ENCODE data around the gene TRIM66. TPM values are rescaled to one million over a fixed set of nuclear protein-coding genes. Genes with fewer than 3 reads are reported as not detected.

The TRIM66 gene
- total and polyA plus RNA-seq, 2 of the 8 experiments (the other 6 are each of a cell fraction or from before 2014, with no cell fraction given) = 3.1 to 3.5 TPM

DNA sequence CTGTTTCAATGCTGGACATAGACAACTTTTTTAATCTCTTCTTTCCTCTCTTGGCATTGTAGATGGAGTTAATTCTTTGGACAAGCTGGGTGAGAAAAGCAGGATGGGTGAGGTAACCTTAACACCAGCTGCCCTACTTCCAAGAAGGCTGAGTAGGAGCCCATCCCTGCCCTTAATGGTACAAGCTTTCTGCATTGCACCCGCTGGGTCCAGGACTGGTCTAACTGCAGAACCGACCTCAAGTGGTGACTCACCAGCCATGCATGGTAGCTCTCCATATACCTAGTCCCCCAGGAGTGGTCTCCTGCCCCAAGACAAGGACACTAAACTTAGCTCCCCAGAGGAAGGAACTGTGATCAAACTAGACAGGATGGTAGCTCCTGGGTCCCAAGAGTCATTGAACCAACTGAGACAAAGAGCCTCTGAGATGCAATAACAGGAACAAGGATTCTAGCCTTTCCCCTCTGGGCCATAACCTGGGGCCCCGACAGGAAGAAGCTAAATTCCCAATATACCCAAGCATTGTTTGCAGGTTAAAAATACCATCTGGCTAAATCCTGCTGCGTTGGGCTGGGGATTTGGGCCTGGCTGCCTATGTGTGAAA, 32.3 kb upstream of the TRIM66 start:
- Histone ChIP-seq H2AFZ (ENCODE audit: low read length) (no peak overlapping the region), H3K79me2 (ENCODE audit: control insufficient read depth in 1 of 2, insufficient read depth in 2 of 2, low read length in 2 of 2) (no peaks in the 10 kb centered on the region), H3K18ac (ENCODE audit: extremely low read depth, low read length) (no peak overlapping the region), H3K9ac (replicated peaks in 1 of 4; ENCODE audit: extremely low read depth in 1 of 4, low read depth in 3 of 4, low read length in 3 of 4) (no peak overlapping the region), H3K4me2 (ENCODE audit: insufficient read depth in 1 of 2, low read depth in 2 of 2, low read length in 2 of 2) (no peak overlapping the region), H3K56ac (replicated peaks; ENCODE audit: insufficient read length, low read depth, low read length) (no peak overlapping the region), H3K79me1 (ENCODE audit: low read depth, low read length) (peaks cover 3% of the 10 kb centered on the region; the same call in 1 of the 2 replicates), H4K8ac (ENCODE audit: extremely low read depth, insufficient read depth, low read length) (no peak overlapping the region), H3K4me3 (ENCODE audit: extremely low read depth in 1 of 4, insufficient read depth in 2 of 4, low read depth in 3 of 4, low read length in 4 of 4) (no peak overlapping the region), H3K27ac (ENCODE audit: low read depth, low read length) (no peak overlapping the region), H3K4ac (replicated peaks; ENCODE audit: insufficient read length, low read depth, low read length) (no peak overlapping the region), H3K23me2 (ENCODE audit: low read depth, low read length) (no peaks in the 10 kb centered on the region), H4K20me1 (replicated peaks in 1 of 2; ENCODE audit: control insufficient read depth in 1 of 2, insufficient read depth in 2 of 2, low read length in 2 of 2) (no peaks in the 10 kb centered on the region), H2BK5ac (ENCODE audit: low read depth, low read length) (no peak overlapping the region), H2AK5ac (ENCODE audit: low read depth, low read length) (no peak overlapping the region), H4K91ac (replicated peaks; ENCODE audit: insufficient read length, low read length) (no peak overlapping the region), H3K14ac (ENCODE audit: insufficient read length) (no peak overlapping the region), H3K9me3 (ENCODE audit: insufficient read depth in 2 of 2, low read depth in 1 of 2, low read length in 1 of 2) (no peaks in the 10 kb centered on the region), H2BK12ac (ENCODE audit: low read depth, low read length) (no peak overlapping the region), H3K36me3 (ENCODE audit: control insufficient read depth in 2 of 4, insufficient read depth in 4 of 4, low read length in 3 of 4) (peaks cover 0 to 6% (median 2%) of the 10 kb centered on the region in 4 experiments; a peak in 5 of 8 replicates), H2BK15ac (ENCODE audit: low read length) (no peak overlapping the region), H2BK120ac (replicated peaks; ENCODE audit: low read depth, low read length) (no peak overlapping the region), H3K27me3 (replicated peaks in 1 of 4; ENCODE audit: control insufficient read depth in 3 of 4, extremely low read depth in 1 of 4, insufficient read depth in 3 of 4, low read length in 3 of 4) (no peaks in the 10 kb centered on the region), H3K23ac (ENCODE audit: insufficient read length) (no peak overlapping the region), H3K4me1 (replicated peaks in 1 of 4; ENCODE audit: control insufficient read depth in 3 of 4, insufficient read depth in 4 of 4, low read length in 3 of 4) (peaks cover 0 to 5% (median 3%) of the 10 kb centered on the region in 4 experiments; a peak in 4 of 7 replicates), H4K5ac (ENCODE audit: insufficient read length, low read depth, low read length) (no peak overlapping the region), H2BK20ac (ENCODE audit: low read length) (0 out of 2 replicates have a peak overlapping the region, but pooled peaks have one; percentile 61)
- ChIA-PET POLR2A (ENCODE audit: partially characterized antibody) (interaction anchor here (0.6 to 3.7 kb wide), 11 partner anchors 9 to 96 kb away, joined by 3 to 16 read pairs (median 6); partner anchors contain the start of genes RPL27A and TRIM66), CTCF (ENCODE audit: partially characterized antibody) (interaction anchor here (0.6 to 2.5 kb wide), 6 partner anchors 11 to 117 kb away, joined by 3 to 8 read pairs (median 3); no protein-coding TSS in a partner anchor)
- DNase-seq (ENCODE audit: low read depth in 1 of 2, low spot score in 2 of 2) = no peak
- TF ChIP-seq BACH1 (IDR thresholded peaks at IDR 0.05; ENCODE audit: low read length) (no peak), EGR1 (IDR thresholded peaks at IDR 0.05; ENCODE audit: borderline replicate concordance, low read depth, low read length) (no peak)
- WGBS, 2 experiments (ENCODE audit: extremely low coverage in 1 of 2, insufficient coverage in 1 of 2, insufficient read length in 1 of 2, insufficient replicate concordance in 2 of 2, low coverage in 1 of 2, low lambda C conversion rate in 2 of 2, missing lambda C conversion rate in 1 of 2) = 91% methylated on average over 4 of the region's 4 CpGs; no CpG with 5 or more reads in 1 of the 2 experiments
- FAIRE-seq = no peak
